Lung microvascular endothelial cell (primary cell): ENCODE data around the gene VAT1L. TPM values are rescaled to one million over a fixed set of nuclear protein-coding genes. Genes with fewer than 3 reads are reported as not detected.

Experiments used
- DNase-seq, 2 donors: peaks; one replicate each; pipeline versions ENCODE4 v3.0.0 to v3.0.0-alpha.2; 2010; ENCODE audit warnings: low read depth in 2 of 2
- total RNA-seq: library from RNA; depleted of rRNA; stranded (reverse); fragments of >200 nt; gene quantifications from 2 replicates; pipeline ENCODE4 v1.2.1, GENCODE V29; 2014

Gene VAT1L, protein sequence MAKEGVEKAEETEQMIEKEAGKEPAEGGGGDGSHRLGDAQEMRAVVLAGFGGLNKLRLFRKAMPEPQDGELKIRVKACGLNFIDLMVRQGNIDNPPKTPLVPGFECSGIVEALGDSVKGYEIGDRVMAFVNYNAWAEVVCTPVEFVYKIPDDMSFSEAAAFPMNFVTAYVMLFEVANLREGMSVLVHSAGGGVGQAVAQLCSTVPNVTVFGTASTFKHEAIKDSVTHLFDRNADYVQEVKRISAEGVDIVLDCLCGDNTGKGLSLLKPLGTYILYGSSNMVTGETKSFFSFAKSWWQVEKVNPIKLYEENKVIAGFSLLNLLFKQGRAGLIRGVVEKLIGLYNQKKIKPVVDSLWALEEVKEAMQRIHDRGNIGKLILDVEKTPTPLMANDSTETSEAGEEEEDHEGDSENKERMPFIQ
- total RNA-seq = 0.20 and 3.3 TPM in 2 replicates

DNA sequence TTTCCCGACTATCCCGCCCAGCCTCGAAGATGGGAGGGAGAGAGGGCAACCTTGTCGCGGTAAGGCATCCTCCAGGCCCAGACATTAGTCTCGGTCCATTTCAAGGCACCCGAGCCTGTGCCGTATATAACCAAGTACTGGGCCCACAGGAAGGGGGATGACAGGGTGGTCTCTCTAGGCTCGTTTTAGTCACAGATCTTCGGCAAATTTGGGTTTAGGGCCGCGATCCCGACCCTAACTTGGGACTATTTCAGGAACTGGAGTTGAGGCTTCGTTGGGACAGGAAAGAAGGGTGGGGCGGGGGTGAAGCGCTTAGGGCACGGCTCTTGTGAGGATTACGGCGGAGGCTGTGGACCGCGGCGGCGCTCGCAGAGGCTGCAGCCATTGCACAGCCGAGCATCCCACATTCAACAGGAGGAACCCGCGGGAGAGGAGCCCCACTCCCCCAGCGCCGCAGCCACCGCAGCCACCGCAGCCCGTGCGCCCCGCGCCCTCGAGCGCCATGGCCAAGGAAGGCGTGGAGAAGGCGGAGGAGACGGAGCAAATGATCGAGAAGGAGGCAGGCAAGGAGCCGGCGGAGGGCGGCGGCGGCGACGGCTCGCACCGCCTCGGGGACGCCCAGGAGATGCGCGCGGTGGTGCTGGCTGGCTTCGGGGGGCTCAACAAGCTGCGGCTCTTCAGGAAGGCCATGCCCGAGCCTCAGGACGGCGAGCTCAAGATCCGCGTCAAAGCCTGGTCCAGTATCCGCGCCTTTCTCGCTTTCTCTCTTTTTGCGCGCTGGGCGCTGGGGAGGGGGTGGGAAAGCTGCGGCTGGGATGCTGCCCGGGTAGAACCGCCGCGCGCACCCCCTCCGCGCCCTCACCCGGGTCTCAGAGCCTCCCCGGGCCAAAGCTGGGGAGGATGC, at the start of gene VAT1L:
Gene VAT1L, plus strand, starts transcription at position 384 of the 904 bp plus-strand sequence. Its CDS starts 119 bp downstream, at position 503.
- peak; percentile 52 to 62 for DNase-seq

DNA sequence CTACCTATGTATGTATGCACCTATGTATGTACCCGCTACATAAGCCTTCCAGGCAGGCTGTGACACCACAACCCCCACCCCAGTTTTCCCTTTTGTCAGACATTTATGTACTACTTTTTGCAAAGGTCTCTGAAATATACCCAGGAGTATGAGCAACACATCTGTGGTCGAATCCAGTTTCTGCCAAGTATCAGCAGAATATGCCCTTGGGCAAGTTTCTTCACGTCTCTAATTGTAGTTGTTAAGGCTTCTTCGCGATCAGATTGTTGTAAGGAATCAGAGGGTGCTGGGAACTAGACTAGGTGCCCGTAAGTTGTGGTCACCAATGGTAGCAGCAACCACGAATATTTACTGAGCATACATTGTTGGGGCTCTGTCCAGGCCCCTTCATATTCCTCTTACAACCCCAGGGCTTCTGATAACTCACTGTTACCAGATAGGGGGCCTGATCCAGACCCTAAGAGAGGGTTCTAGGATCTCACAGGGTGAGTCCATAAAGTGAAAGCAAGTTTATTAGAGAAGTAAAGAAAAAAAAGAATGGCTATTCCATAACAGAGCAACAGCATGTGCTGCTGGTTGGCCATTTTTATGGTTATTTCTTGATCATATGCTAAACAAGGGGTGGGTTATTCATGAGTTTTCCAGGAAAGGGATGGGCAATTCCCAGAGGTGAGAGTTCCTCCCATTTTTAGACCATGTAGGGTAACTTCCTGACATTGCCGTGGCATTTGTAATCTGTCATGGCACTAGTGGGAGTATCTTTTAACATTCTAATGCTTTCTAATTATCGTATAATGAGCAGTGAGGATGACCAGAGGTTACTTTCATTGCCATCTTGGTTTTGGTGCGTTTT, 49.4 kb upstream of the VAT1L start:
- no peak for DNase-seq

DNA sequence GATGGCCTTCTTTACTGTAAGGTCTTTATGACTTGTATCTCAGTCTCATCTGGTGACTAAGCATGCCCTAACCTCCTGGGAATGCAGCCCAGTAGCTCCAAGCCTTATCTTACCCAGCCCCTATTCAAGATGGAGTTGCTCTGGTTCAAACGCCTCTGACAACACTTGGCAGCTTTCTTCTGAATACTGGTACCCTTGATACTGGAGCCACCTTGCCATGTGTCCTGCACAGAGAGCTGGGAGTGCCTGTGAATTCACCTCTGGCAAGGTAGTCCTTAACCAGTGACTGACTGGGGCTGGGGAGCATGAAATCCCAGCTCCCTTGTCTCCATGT, 48.8 kb upstream of the VAT1L start:
- DNase-seq = no peak

DNA sequence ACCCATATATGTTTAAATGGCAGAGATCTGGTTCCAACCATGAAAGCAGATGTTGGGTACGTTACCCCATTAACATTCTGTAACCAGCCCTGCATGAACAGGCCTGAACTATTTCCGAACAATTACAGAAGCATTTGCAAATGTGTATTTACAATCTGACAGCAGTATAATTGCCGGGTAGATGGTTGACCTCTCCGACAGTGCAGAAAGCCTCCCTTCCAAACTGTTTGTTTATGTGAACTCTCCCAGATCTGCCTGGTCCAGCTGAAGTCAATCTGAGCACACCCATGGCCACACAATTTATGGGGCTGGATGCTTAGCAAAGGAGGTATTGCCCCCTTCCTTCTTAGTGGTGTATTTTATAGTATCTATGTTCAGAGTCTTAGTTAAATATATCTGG, 44.2 kb upstream of the VAT1L start:
- no peak for DNase-seq

DNA sequence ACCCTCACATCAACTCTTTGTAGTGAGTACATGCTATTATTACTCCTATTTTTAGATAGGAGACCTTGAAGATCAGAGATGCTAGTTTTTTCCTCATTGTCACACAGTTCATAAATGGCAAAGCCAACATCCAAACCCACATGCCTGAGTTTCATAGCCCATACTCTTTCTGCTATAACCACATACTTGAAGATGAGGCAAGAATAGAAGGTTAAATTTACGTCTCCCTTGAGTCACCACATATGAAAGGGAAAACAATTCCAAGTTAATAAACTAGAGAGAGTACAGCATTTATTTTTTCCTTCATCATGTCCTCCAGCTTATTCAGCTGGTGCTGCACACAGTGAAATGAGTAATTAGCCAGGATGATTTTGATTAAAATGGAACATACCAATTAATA, 42.4 kb upstream of the VAT1L start:
- DNase-seq = no peak

DNA sequence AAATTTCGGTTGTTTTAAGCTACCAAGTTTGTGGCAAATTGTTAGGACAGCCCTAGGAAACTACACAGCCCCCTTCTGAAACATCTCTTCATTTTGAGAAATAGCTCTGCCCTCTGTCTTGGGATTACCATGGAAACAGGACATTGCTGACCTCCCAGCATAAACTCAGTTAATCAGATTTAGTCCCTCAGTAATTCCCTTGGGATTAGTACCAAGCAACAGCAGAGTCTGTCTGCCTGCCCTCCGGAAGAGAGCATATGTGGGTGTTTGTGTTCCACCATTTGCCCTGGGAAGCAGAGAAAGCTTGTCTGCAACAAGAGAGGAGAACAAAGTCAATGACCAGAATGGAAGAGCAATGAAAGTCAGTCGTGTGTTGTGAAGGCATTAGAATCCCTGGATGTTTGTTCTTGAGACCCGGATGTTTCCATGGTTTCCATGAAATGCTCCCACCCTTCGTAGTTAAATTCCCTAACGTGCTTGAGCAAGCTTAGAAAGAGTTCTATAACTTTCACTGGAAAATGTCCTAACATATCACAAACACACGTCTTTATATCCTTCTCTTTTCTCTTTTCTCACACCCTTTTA, 39.9 kb upstream of the VAT1L start:
- DNase-seq = no peak

DNA sequence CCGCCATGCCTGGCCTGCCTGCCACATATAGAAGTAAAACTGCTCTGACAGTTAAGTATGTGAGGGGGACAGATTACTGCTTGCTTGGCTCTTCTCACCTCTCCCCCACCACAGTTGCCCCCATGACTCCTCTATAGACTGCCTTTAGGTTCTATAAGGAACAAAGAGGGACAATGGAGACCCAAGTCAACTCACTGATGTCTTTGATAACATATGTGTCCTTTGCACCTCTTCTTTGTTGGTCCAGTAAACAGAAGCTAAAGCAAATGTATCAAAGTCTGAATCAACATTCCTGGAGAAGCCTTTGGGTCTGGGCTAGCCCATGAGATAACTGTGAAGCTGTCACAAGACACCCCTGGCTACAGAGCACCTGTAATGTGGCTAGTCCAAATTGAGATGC, 38.9 kb upstream of the VAT1L start:
- no peak for DNase-seq

DNA sequence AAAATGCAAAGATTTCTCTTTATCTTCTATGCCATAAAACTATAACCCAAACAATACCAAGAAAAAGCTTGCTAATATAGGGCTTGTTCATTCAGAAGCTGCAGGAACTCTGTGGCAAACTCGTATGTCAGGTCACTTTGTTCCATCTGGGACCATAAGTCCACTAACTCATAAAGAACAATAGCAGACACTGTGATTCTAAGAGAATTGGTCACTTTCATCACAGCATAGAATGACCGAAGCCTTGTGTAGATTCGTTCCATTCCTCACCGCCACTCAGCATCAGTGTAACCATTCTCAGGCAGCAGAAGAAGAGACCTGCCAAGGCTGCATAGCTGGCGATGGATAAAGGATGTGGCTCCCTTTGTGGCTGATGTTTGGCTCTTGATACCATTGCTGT, 30.3 kb upstream of the VAT1L start:
- DNase-seq = no peak

DNA sequence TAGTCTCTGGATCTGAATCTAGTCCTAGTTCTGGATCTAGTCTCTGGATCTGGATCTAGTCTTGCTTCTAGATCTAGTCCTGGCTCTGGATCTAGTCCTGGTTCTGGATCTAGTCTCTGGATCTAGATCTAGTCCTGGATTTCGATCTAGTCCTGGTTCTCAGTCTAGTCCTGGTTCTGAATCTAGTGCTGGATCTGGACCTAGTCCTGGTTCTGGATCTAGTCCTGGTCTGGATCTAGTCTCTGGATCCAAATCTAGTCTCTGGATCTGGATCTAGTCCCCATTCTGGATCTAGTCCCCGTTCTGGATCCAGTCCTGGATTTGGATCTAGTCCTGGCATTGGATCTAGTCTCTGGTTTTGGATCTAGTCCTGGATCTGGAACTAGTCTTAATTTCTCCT, 29.9 kb upstream of the VAT1L start:
- no peak for DNase-seq

DNA sequence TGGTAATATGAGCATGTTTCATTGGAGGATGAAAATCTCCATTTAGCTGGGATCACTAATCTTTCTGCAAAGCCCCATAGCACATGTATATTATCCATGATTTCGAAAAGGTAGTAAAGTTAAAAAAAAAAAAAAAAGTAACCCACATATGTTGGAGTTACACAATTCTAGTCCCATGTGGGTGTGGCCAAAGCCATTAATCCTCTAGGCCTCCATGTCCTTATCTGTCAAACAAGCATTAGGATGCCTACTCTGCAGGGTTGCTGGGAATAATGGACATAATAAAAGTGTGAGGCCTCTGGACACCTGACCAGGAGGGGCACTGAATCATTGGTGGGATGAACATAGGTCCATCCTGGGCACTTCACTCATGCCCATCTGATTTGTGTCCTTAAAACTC, 29.2 kb upstream of the VAT1L start:
- DNase-seq = no peak

DNA sequence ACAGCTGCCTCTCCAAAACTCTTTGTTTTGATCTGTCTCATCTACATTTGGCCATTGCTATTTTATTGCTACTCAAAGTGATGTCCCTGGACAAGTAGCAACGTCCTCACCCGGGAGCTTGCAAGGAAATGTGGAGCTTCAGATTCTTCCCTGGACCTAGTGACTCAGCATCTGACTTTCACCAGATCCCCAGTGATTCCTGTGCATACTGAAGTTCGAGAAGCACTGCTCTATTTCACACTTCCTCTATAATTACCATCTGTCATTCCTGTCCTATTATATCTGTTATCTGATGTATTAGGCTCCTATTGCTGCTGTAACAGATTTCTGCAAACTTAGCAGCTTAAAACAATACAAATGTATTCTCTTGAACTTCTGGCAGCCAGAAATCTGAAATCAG, 28.5 kb upstream of the VAT1L start:
- DNase-seq = peak in 1 of 2 donors; percentile 45

DNA sequence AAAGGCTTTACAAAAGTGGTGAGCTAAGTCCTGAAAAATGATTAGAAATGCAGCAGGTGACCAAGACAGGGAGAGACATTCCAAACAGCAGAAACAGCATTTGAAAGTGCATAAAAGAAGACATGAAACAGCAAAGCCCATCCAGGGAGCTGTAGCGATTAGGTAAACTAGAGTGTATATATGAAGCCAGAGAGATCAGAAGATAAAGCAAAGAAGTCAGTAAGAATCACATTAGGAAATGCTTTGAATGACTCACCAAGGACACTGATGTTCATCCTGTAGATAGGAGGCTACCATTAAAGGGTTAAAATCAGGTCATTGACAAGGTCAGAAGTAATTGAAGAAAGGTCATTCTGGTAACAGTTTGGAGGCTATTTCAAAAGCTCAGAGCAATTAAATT, 27.6 kb upstream of the VAT1L start:
- DNase-seq = peak in 1 of 2 donors; percentile 18

DNA sequence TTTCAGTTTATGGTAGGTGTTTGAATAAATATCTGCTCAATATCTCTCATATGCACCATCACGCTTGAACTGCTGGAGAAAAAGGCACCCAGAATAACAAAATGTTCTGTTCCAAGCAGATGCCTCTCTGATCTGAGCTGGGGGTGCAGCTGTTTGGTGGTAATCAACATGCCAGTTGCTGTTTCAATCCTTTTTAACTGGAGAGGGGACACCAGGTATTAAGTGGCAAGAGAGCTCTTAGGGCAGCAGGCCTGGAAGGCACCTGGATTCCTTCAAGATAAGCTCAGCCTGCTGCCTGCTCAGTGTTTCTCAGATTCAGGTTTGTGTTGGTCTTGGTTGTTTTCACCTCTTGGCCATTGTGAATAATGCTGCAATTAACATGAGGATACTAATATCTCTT, 27.2 kb upstream of the VAT1L start:
- no peak for DNase-seq

DNA sequence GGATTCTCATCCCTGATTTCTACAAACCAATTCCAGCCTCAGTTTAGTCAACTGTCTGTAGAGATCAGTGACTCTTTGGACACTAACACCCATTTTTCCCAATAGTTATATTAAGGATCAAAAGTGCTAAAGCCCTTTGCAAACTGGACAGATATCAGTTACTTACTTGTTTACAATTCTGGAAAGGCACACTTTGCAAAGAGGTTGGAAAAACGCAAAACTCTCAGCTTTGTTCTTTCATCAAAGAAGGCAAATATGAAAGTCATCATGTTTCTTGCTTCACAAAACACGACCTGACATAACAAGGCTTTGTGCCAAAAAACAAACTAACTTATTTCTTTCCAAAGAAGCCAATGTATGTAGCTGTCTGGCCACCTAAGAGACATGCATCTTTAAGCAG, 26.1 kb upstream of the VAT1L start:
- no peak for DNase-seq

DNA sequence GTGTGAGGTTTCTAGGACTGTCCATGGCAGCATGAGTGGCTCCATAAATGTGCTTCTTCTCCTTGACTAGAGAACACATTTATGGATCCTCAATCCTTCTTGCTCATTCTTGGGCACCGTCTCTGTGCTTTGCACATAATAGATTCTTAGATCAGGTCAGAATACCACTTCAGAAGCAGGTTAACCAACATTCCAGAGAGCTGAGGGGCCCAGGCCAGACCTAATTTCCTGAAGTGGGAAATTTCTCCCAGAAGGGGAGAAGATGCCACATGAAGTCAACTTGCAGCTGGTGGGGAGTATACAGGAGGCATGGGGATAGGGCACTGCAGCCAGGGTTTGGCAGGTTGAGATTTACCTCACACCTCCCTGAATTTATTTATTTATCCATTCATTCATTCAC, 24.4 kb upstream of the VAT1L start:
- DNase-seq = no peak

DNA sequence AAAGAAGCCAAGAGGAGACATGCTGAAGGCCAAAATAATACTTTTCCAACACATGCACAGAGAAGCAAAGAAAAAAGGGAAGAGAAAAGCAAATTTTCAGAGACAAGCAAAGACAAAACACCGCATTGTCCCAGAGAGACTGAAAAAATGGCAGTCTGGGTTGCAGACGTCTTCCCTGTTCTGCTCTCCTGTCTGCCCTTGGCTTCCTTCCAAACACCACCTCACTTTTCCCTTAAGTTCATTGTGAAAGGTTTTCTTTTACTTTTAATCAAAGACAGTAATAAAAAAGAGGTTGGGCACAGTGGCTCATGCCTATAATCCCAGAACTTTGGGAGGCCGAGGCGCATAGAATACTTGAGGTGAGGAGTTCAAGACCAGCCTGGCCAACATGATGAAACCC, 21.2 kb upstream of the VAT1L start:
- DNase-seq = peak in 1 of 2 donors; percentile 64

DNA sequence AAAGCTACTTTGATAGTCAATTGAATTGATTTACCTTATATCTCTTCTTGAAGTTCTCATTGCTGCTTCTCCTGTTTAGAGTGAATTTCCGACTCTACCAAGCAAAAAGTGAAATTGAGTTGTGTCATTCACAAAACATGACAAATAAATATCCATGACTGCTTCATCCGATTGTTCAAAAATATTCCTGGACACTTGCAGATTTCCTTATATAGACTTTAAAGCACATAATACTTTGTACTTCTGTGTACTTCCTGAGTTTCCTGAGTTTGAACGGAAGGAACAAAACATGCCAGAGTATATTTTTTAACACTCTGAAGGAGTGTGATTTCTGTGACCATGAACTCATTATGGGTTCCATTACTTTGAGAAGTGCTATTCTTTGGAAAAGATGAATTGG, 20.5 kb upstream of the VAT1L start:
- DNase-seq = peak in 1 of 2 donors; percentile 51

DNA sequence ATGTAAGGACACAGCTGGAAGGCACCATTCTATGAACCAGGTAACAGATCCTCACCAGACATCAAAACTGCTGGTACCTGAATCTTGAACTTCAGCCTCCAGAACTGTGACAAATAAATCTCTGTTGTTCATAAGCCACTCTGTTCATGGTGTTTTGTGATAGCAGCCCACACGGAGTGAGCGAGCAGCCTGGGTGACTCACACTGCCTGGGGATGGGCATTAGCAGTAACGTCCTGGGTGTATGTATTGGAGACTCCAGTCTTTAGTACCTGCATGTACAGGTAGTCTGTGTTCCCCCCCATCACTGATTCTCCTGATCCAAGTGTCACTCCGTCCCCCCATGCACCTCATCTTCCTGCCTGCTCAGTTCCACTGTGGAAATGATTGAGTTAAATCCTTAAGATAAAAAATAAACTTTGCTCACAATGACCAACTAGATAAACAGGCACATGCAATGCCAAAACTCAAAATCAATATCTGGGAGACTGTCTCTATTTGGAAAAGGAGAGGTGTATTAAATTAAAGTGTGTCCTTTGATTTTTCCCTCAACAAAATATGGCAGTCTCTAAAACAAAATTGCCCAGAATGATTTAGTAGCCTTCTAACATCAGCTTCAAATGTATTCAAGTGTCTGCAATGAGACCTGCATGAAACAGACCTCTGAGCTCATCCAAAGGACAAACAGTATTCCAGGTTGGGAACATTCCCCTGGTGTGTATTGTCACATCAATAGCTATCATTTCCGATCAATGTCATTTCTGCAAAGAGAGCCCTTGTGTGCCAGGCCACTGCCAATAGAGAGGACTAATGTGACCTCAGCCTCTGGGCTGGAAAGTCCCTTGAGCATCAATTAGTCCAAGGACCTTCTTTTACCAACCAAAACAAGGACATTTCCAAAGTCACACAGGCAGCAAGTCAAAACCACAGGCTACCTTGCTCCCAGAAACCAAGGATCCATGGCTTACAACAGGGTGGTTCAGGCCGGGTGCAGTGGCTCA, 12.2 kb upstream of the VAT1L start:
- no peak for DNase-seq

DNA sequence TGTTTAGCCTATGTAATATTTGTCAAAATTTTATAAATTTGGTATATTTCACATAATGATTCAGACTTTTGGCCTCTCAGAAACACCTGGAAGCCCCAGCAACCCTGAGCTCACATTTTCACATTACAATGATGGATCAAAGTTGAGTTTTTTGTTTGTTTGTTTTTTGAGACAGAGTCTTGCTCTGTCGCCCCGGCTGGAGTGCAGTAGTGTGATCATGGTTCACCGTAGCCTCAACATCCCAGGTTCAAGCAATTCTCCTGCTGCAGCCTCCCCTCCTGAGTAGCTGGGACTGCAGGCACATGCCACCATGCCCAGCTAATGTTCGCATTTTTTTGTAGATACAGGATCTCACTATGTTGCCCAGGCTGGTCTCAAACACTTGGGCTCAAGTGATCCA, 10.6 kb upstream of the VAT1L start:
- no peak for DNase-seq

DNA sequence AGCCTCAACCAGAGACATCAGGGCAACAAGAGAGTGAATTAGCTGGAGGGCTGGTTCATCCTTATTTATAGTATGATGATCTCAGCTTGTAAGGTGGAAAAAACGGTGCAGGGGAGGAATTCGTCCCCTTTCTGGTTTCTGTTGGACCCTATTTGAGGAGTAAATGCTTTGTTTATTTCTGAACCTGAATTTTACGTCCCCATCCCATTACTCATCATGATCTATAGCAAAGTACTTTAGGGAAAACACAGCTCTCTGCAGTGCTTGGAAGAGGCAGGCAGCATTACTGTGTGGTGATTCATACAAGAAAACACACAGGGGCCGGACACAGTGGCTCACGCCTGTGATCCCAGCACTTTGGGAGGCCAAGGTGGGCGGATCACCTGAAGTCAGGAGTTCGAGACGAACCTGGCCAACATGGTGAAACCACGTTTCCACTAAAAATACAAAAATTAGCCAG, 8.0 kb upstream of the VAT1L start:
- DNase-seq = peak; percentile 17 to 83
